Stimulated activated CD4-positive, alpha-beta T cell treated with anti-CD3 and anti-CD28 coated beads, Interleukin-15, amount 100 ng/mL, for 48 hours (primary cell): ENCODE results near the gene DNAJC7.
"Not testable (repeated sequence)": the region's sequence is repeated elsewhere in the genome, so short reads cannot be mapped to it uniquely, and the experiment has no call there.

Source experiments
- DNase-seq, 2 donors: peaks; one replicate each; pipeline ENCODE4 v3.0.0-alpha.2; 2020; ENCODE audit warnings: low read depth in 2 of 2

Gene DNAJC7

DNA sequence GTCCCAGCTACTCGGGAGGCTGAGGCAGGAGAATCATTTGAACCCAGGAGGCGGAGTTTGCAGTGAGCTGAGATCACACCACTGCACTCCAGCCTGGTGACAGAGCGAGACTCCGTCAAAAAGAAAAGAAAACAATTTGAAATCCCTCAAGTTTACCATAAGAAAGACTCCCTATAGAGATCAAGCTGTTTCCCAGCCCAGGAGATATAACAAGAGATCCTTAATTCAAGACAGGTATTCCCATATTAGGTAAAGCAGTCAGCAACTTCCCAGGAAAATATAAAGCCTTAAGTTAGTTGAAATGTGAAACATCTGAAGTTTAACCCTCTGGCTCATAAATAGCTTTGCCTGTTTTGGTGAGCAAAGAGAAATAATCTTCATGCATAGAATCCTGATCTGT lies 4.9 kb downstream of the DNAJC7 start:
- not testable (repeated sequence) for DNase-seq

DNA sequence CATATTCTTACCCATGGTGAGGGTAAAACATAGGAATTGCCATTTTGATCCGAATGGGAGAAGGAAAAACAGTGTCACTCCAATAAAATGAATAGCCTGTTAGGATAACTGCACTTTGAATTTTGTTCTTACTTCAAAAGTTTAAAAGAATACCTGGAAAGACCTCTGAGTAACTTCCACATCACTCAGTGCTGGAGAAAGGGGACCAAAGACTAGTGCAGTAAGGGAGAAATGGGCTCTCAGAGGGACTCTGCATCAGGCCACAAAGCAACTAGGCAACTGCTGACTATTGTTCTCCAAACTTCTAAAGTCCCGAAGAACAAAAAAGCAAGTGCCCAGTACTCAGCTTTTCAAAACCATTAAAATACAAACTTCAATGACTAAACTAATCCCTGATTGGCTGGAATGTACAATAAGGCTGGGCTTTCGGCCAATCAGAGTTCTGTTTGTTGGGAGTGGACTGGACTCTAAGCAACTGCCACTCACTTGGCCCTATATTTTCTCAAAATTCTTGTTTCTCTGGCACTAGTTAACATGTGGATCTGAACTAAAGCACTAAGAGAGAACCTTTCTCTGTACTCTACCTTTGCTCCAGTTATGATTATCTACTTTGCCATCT lies 6.2 kb downstream of the DNAJC7 start:
- DNase-seq: no peak

DNA sequence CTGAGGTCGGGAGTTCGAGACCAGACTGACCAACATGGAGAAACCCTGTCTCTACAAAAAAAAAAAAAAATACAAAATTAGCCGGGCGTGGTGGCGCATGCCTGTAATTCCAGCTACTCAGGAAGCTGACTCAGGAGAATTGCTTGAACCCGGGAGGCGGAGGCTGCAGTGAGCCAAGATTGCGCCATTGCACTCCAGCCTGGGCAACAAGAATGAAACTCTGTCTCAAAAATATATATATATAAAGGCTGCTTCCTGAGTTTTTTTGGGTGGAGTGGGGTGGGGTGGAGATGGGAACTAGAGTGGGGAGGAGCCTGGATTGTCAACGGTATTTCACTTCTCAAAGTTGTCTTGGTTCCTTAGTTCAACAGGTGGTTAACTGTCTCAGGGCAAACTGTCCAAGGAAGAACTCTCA lies 7.0 kb downstream of the DNAJC7 start:
- DNase-seq: not testable (repeated sequence)

DNA sequence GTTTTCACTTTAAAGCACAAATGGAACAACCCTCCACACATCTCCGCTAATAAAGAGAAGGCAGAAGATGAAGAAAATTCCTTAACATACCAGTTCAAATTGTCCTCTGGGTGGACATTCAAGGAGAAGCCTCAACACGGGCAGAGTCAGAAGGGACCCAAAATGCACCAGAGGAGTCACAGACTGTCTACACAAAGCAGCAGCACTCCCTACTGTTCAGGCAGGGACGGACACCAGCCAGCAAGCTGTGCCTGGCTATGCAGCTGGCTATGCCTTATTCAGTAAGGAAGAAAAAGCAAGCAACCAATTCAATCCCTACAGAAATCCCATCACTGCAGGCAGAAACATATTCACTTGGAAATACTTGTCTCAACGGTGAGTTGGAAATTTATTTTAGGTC lies 8.1 kb downstream of the DNAJC7 start:
- DNase-seq: no peak

DNA sequence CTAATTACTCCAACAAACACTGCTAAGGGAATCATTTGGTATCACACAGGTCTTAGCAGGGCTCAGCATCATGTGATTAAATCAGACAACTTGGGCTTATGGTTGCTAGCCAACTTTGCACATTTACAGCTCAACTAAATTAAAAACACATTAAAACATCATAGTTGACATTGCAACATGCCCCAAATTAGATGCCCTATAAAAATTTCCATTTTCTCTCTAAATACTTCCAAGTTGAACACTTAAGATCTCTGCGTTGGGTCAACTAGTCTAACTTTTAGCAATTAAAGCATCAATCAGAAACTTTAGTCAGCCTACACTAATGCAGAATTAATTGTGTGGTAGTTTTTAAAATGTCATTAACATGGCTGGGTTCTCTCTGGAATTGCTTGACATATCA lies 12.1 kb downstream of the DNAJC7 start:
- no peak for DNase-seq

DNA sequence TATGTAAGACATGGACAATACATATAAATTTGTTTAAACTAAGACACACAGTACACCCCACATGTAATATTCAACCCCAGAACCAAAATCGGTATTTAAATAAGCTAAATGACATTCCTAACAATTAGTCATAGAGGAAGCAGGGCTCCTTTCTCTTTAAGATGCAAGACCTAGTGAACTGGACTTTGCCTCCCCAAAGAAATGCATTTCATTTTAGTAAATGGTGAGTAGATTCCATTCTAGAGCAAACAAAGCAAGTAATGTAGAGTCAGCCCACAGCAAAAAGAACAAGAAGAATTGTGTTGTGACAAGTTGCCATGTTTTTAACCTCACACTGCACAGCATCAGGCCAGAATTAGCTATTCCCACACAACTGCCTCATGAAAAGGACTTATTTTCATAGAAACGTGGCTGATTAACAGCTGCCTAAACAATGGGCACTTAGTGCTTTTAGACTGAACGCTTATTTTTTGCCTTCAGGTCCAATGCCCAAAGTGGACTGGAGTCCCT lies 14.4 kb downstream of the DNAJC7 start:
- DNase-seq: no peak

DNA sequence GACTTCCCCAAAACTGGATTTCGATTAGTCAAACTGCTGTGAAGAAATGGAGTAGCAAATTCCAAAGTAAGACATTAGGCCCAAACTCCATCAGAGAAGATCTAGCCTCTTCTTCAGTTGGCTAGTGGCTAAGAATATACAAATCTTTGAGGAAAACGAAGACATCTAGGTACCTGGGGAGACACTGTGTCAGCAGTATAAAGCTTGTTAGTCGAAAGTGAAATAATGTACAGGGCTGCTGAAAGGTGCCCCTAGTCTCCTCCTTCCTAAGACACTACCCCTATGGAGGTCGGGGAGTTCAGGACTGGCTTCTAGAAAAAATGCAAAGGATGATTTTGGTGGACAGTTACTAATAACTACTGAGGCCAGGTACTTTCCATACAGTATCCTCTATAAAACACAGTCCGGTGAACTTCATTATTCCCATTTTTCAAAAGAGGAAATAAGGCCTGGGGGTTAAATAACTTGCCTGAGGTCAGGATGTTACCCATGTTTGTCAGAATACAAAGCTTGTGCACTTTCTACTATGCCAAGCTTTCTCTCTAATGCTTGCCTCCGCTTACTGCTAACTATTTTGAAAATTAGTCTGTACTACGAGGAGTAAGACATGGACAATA lies 15.0 kb downstream of the DNAJC7 start:
- no peak for DNase-seq

DNA sequence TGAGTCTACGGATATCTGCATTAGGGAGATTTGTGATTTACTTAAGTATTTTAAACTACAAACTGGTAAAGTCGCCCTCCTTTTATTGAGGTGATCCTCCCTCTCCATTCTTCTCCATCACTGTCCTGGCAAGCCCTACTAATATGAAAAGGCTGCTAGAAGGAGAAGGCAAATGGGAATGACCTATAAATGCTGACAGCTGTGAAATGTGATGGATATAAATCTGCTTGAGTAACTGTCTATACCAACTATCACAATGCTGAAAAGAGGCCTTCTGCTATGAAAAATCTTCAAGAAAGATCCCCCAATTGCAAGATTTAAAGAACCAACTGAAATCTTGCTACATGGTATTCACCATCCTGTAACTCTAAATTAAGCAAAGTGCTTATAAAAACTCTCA lies 15.5 kb downstream of the DNAJC7 start:
- DNase-seq: no peak

DNA sequence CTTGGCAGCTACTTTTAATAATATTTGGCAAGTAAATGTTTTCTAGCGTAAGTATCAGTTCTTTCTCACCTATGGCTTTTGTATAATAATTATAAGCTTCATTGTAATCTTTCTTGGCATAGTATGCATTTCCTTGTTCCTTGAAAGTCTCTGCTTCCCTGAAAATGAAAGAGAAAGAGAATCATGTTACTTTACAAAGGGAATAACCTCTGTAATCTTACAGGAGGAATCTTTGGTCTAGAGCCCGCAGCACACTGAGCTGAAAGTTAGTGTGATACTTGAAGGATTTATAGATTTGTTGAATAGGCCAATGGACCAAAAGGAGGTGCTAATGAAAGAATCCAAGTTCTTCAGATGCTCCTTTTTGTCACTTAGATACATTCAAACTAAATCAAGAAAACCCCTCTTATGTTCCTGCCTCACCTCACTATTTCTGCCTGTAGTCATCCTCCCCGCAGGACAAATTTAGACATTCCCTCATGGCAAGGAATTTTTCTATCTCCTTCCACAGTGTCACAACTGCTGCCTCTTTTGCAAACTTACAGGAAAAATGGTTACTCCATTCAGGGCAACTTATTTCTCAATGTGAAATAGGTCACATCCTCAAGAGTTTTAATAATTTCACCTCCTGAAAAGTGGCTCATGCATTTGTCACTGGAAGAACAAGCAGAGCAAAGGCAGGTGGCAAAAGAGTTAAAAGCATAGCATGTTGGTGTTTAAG lies 16.7 kb downstream of the DNAJC7 start:
- no peak for DNase-seq

DNA sequence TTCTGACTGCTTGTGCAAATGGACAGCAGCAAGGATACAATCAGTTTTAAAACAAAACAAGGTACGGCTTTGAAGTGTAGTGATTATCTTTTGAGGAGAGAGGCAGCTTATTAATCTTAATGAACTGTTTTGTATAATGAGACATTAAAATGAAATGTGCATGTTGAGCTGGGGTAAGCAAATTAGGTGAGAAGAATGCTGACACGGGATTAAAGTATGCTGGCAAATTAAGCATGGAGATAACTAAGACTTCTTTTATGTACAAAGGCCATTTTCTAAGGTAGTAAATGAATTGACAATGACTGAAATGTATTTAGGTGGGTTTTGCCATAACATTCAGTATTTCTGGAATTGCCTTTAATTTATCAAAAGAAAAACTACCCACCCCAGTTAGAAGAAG lies 18.7 kb downstream of the DNAJC7 start:
- DNase-seq: no peak

DNA sequence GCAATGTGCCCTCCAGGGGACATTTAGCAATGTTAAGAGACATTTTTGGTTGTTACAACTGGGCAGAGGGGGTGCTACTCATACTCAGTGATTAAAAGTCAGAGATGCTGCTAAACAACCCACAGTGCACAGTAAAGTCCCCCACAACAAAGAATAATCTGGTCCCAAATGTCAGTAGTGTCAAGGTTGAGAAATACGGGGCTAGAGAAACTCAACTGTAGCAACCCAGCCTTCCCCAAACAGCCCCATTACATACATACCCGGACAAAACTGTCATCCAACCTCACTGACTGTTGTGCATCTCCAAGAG lies 20.4 kb downstream of the DNAJC7 start:
- DNase-seq: no peak

DNA sequence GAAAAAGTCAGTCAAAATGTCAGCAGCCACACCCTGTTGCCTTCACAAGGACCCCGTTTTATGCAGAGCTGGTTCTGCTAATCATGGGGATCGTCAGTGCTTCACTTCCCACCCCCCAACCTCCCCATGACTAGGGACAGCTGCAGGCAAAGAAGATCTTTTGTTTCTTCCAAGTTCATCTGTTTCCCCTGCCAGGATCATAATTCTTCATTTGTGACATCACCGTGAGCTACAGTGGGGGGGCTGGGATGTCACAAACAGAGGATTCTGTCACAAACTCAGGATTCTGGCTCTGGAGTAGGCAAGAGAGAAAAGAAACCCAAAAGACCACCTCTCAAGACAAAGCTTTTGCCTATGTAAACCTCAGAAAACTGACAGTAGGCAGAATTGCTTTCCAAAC lies 24.7 kb downstream of the DNAJC7 start:
- DNase-seq: no peak

DNA sequence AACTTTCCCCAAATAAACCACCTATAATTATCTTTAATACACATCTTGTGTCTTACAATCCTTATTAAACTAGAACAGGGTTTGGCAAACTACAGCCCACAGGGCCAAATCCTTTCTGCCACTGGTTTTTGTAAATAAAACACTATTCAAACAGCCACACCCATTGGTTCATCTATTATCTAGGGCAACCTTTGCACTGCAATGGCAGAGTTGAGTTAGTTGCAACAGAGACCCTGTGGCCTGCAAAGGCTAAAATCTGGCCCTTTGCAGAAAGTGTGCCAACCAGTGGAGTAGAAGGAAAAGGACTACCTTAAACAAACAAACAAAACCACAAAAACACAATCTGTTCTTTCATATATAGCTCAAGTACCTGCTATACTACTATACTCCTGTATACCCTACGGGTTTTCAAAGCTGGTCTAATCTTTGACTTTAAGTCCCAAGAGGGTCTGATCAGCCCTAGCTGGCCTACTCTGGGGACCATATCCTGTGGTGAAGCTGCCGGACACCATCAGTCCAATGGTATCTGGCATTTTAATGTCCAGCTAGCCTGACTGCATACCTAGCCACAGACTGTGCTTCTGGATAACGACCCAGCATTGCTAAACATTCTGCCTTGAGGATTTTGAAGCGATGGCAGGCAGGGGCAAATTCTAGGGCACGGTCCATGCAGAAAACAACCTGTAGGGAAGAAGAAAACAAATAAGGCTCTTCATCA lies 27.4 kb downstream of the DNAJC7 start:
- DNase-seq: no peak

DNA sequence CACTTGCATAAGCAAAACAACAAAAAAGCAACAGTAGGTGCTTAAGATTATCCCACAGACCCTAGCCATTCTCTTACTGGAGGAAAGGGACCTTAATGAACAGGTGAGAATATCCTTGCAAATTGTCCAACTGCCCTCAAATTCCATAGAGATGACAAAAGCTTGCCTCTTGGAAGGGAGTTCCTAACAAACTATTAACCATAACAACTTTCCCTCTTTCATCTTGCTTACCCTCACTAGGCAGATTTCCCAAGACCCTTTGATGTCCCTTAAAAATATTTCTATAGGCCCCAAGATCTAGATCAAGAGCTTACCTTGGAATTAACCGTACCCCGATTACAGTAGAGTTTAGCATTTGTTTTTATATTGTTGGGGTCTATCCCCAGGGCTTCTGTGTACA lies 28.8 kb downstream of the DNAJC7 start:
- no peak for DNase-seq

DNA sequence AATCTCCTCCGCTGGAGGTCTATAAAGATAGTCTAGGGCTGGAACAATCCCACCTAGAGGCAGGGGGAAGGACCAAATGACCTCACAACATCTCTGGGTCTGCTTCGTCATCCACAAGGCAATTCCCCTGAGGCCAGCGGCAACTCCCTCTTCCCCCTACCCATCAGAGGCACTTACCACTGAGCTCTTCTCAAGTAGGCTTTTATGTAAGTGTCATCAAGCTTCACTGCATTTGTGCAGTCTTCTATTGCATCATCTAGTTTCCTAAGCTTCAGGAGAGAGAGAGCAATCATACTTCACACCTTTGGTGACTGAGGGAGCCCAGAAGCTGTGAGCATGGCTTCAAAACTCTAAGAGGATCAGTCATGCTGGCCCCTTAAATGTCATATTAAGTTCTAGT lies 29.6 kb downstream of the DNAJC7 start:
- DNase-seq: no peak

DNA sequence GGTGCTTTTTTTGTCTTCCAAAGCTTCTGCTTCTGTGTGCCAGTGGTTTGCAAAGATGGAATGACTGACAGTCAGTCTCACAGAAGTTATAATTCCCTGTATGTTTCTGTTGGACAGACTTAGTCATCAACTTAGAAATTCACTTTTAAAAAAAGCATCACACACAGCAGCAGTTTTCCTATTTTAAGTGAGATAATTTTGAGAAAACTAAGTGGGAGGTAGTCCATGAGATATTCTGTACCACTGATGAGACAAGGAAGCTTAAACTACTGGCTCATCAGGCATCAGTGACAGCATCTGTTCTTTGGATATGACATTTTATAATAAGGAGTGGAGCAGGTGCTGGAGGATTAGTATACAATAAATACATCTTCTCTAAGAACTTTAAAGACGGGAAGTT lies 30.6 kb downstream of the DNAJC7 start:
- no peak for DNase-seq

DNA sequence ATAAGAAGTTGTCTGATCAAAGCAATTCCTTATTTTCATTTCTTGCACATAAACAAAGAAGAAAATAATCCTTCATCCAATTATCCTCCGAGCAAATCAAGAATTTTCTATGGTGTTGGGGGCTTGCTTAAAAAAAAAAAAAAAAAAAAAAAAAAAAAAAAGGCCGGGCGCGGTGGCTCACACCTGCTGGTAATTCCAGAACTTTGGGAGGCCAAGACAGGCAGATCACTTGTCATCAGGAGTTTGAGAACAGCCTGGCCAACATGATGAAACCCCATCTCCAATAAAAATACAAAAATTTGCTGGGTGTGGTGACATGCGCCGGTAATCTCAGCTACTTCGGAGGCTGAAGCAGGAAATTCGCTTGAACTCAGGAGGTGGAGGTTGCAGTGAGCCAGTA lies 31.3 kb downstream of the DNAJC7 start:
- no peak for DNase-seq

DNA sequence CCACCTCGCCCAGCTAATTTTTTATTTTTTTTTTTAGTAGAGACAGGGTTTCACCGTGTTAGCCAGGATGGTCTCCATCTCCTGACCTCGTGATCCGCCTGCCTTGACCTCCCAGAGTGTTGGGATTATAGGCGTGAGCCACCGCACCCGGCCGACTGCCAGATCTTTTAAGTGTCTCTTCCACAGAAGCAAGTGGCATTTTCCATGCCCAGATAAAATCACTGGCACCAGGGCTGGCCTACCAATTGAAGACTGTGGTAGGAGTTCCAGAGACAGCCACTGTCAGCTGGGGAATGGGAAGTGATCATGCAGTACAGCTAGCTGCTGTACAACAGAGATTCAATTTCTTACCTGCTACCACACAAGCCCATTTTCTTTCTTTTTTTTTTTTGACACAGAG lies 32.8 kb downstream of the DNAJC7 start:
- no peak for DNase-seq

DNA sequence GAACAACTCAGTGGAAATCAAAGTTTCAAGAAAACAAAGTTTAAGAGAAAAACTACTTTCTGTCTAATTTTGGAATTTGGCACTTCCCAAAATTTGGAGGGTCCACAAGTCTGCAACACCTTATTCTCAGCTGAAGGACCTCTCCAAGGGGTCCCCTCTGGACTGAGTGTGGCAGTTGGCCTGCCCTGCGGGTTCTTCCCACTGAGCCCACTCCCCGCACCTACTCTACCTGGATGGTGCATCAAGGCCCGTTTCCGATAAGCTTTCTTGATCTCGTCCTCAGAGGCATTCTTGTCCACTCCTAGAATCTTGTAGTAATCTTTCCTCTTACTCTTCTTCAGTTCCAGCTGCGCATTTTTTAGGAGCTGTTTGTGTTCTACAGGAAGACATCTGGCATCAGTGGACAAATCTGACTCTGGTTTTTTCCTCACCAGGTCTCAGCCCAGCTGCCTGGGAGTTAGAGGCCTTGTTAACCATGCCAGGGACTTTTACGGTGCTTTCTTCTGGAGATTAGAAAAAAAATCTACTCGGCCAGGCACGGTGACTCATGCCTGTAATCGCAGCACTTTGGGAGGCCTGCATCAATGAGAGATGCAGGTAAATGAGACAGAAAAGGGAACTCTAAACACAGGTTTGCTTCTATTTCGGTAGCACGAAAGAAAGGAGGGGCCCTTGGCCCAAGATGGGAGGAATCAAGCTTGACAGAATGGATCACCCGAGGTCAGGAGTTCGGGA lies 35.0 kb downstream of the DNAJC7 start:
- DNase-seq: no peak

DNA sequence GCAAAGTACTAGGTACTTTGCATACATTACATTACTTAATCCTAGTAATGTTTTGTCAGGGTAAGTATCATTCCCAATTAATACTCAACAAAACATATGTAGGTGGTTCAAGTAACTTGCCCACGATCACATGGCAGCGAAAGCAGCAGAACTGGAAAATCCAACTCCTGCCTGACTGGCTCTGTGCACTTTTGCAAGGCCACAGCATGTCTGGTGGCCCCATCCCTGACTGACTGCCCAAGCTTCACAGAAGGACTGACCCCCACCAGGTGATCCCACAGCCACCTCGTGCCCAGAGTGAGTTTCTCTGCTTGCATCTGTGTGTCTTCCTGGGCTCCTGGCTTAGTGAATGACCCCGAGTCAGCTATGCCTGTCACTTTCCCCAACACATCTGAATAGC lies 39.2 kb downstream of the DNAJC7 start:
- no peak for DNase-seq

DNA sequence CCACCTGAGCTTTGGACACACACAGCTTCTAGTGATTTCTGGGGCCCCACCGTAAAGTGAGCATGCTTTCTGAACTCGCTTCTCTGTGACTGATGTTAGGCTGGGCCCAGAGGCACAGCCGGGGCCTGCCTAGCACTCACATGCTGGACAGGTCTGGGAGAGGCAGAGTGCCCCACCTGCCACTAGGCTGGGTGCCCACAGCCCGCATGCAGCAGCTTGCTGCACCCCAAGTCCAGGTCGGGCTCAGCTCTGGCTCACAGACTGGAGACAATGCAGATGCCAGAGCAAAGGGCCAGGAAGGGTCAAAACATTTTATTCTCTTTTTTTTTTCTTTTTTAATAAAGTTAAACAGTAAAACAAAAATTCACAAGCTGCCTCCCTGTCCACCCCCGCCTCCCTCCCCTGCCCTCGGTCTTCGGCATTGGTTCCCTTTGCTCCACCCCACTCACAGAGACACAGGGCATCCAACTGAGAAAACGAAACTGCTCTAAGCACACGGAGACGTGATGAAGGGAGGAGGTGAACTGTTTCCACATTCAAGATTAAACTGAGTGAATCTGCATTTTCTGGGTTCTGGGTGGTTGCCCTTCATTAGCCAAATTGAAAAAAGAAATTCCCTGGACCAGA lies 41.0 kb downstream of the DNAJC7 start:
- no peak for DNase-seq
